HEK293 (cell line): Measurements from ENCODE around the gene NPPB.
A peak's percentile ranks its signal among the peaks of the same experiment; 100 is the strongest.

Experiments used
- CTCF ChIA-PET: fragments of 350-600 bp; formaldehyde crosslinking; extraction: SDS; loops from one replicate; lab custom pipeline; 2021; ENCODE audit warnings: antibody characterized with exemption; lab: Yijun Ruan, JAX
- POLR2A ChIA-PET: fragments of 300-600 bp; formaldehyde crosslinking; extraction: SDS; loops from one replicate; lab custom pipeline; 2020; ENCODE audit warnings: antibody characterized with exemption, inconsistent platforms; lab: Yijun Ruan, JAX
- H3K27ac ChIP-seq: fragments of 200-500 bp; sonication (Bioruptor generic); 2 replicates; pipeline ENCODE4 v1.5.1; 2014; ENCODE audit warnings: low read depth, low read length, control low read depth, inconsistent platforms; ENCODE audit errors: extremely low read depth
- H3K36me3 ChIP-seq, 2 experiments: fragments of 200-500 bp in 1 of 2; sonication (Bioruptor generic) in 1 of 2; 1 replicate in 1 of 2; 2 replicates in 1 of 2; pipeline ENCODE4 v1.5.1; 2014 to 2017; ENCODE audit warnings: inconsistent platforms in 2 of 2, low read length in 2 of 2; ENCODE audit not compliant: control insufficient read depth in 2 of 2, insufficient read depth in 1 of 2
- H3K4me1 ChIP-seq: fragments of 200-500 bp; sonication (Bioruptor generic); 2 replicates; pipeline ENCODE4 v1.5.1; 2014; ENCODE audit warnings: mild to moderate bottlenecking, low read length, inconsistent platforms; ENCODE audit not compliant: control insufficient read depth, insufficient read depth
- H3K4me3 ChIP-seq: 2 replicates; pipeline ENCODE4 v1.5.1; 2011; ENCODE audit warnings: low read depth, mild to moderate bottlenecking, control low read depth, low read length, moderate library complexity
- H3K9me3 ChIP-seq: fragments of 200-500 bp; sonication (Bioruptor generic); 2 replicates; pipeline ENCODE4 v1.5.1; 2014; ENCODE audit warnings: low read depth, low read length, inconsistent platforms; ENCODE audit not compliant: control insufficient read depth, insufficient read depth
- AEBP2 ChIP-seq: fragments of 450-650 bp; formaldehyde crosslinking; IDR thresholded peaks from 2 replicates; pipeline ENCODE4 v1.5.1; 2016; ENCODE audit warnings: missing biosample characterization, missing genetic modification characterization, borderline replicate concordance
- GLIS1 ChIP-seq: fragments of 450-650 bp; formaldehyde crosslinking; IDR thresholded peaks from 2 replicates; pipeline ENCODE4 v1.5.1; 2016; ENCODE audit warnings: missing biosample characterization, missing genetic modification characterization
- HOXD13 ChIP-seq: sonication (generic); formaldehyde crosslinking; IDR thresholded peaks from 2 replicates; pipeline ENCODE4 v1.8.0; 2022; ENCODE audit warnings: missing genetic modification reagents, borderline replicate concordance
- PRDM10 ChIP-seq: fragments of 450-650 bp; formaldehyde crosslinking; IDR thresholded peaks from 2 replicates; pipeline ENCODE4 v1.5.1; 2016; ENCODE audit warnings: missing biosample characterization, missing genetic modification characterization
- RBAK ChIP-seq: fragments of 450-650 bp; formaldehyde crosslinking; IDR thresholded peaks from 2 replicates; pipeline ENCODE4 v1.5.1; 2016; ENCODE audit warnings: missing biosample characterization, missing genetic modification characterization
- YY1 ChIP-seq: fragments of 450-650 bp; formaldehyde crosslinking; IDR thresholded peaks from 2 replicates; pipeline ENCODE4 v1.5.1; 2018; ENCODE audit warnings: missing biosample characterization, missing genetic modification characterization
- YY2 ChIP-seq: fragments of 450-650 bp; formaldehyde crosslinking; IDR thresholded peaks from 2 replicates; pipeline ENCODE4 v1.5.1; 2016; ENCODE audit warnings: missing biosample characterization, missing genetic modification characterization
- ZBTB1 ChIP-seq: fragments of 450-650 bp; formaldehyde crosslinking; IDR thresholded peaks from 2 replicates; pipeline ENCODE4 v1.5.1; 2016; ENCODE audit warnings: missing biosample characterization, missing genetic modification characterization
- ZBTB10 ChIP-seq: fragments of 450-650 bp; formaldehyde crosslinking; IDR thresholded peaks from 2 replicates; pipeline ENCODE4 v1.5.1; 2016; ENCODE audit warnings: missing biosample characterization, missing genetic modification characterization
- ZEB2 ChIP-seq: fragments of 450-650 bp; formaldehyde crosslinking; IDR thresholded peaks from 2 replicates; pipeline ENCODE4 v1.5.1; 2016; ENCODE audit warnings: missing biosample characterization, missing genetic modification characterization
- ZIC2 ChIP-seq: fragments of 450-650 bp; formaldehyde crosslinking; IDR thresholded peaks from 2 replicates; pipeline ENCODE4 v1.5.1; 2016; ENCODE audit warnings: missing biosample characterization, missing genetic modification characterization
- ZNF112 ChIP-seq: fragments of 450-650 bp; formaldehyde crosslinking; IDR thresholded peaks from 2 replicates; pipeline ENCODE4 v1.5.0; 2017; ENCODE audit warnings: missing biosample characterization, missing genetic modification characterization
- ZNF121 ChIP-seq: fragments of 450-650 bp; formaldehyde crosslinking; IDR thresholded peaks from 2 replicates; pipeline ENCODE4 v1.5.1; 2016; ENCODE audit warnings: missing biosample characterization, missing genetic modification characterization
- ZNF140 ChIP-seq: fragments of 450-650 bp; formaldehyde crosslinking; IDR thresholded peaks from 2 replicates; pipeline ENCODE4 v1.5.1; 2016; ENCODE audit warnings: missing biosample characterization, missing genetic modification characterization
- ZNF174 ChIP-seq: fragments of 450-650 bp; formaldehyde crosslinking; IDR thresholded peaks from 2 replicates; pipeline ENCODE4 v1.5.0; 2017; ENCODE audit warnings: missing biosample characterization, mild to moderate bottlenecking, missing genetic modification characterization
- ZNF23 ChIP-seq: fragments of 450-650 bp; formaldehyde crosslinking; IDR thresholded peaks from 2 replicates; pipeline ENCODE4 v1.5.1; 2016; ENCODE audit warnings: missing biosample characterization, missing genetic modification characterization, borderline replicate concordance
- ZNF266 ChIP-seq: fragments of 450-650 bp; formaldehyde crosslinking; IDR thresholded peaks from 2 replicates; pipeline ENCODE4 v1.5.1; 2016; ENCODE audit warnings: missing biosample characterization, missing genetic modification characterization, low read depth
- ZNF433 ChIP-seq: fragments of 450-650 bp; formaldehyde crosslinking; IDR thresholded peaks from 2 replicates; pipeline ENCODE4 v1.5.1; 2016; ENCODE audit warnings: missing biosample characterization, missing genetic modification characterization, low read depth
- ZNF571 ChIP-seq: fragments of 450-650 bp; formaldehyde crosslinking; IDR thresholded peaks from 2 replicates; pipeline ENCODE4 v1.5.0; 2017; ENCODE audit warnings: missing biosample characterization, missing genetic modification characterization
- ZNF626 ChIP-seq: fragments of 450-650 bp; sonication (Bioruptor Pico); formaldehyde crosslinking; IDR thresholded peaks from 2 replicates; pipeline ENCODE4 v1.5.1; 2018; ENCODE audit warnings: missing biosample characterization, missing genetic modification characterization, inconsistent platforms
- ZNF654 ChIP-seq: fragments of 450-650 bp; formaldehyde crosslinking; IDR thresholded peaks from 2 replicates; pipeline ENCODE4 v1.5.1; 2016; ENCODE audit warnings: low read depth, missing biosample characterization, missing genetic modification characterization
- ZNF664 ChIP-seq: fragments of 450-650 bp; formaldehyde crosslinking; IDR thresholded peaks from 2 replicates; pipeline ENCODE4 v1.5.1; 2016; ENCODE audit warnings: missing biosample characterization, missing genetic modification characterization
- ZNF670 ChIP-seq: fragments of 450-650 bp; formaldehyde crosslinking; IDR thresholded peaks from 2 replicates; pipeline ENCODE4 v1.5.1; 2016; ENCODE audit warnings: missing biosample characterization, missing genetic modification characterization, low read depth
- ZNF692 ChIP-seq: fragments of 450-650 bp; formaldehyde crosslinking; IDR thresholded peaks from 2 replicates; pipeline ENCODE4 v1.5.1; 2016; ENCODE audit warnings: missing biosample characterization, missing genetic modification characterization
- ZNF777 ChIP-seq: fragments of 450-650 bp; formaldehyde crosslinking; IDR thresholded peaks from 2 replicates; pipeline ENCODE4 v1.5.1; 2017; ENCODE audit warnings: missing biosample characterization, missing genetic modification characterization, borderline replicate concordance
- ZSCAN30 ChIP-seq: fragments of 450-650 bp; IDR thresholded peaks from 2 replicates; pipeline ENCODE4 v1.5.1; 2018; ENCODE audit warnings: missing biosample characterization, mild to moderate bottlenecking, missing genetic modification characterization, moderate library complexity
- TF ChIP-seq, protein P1 (sequence below): fragments of 450-650 bp; IDR thresholded peaks from 2 replicates; pipeline ENCODE4 v1.5.1; 2018; ENCODE audit warnings: missing biosample characterization, missing genetic modification characterization

The NPPB gene

DNA sequence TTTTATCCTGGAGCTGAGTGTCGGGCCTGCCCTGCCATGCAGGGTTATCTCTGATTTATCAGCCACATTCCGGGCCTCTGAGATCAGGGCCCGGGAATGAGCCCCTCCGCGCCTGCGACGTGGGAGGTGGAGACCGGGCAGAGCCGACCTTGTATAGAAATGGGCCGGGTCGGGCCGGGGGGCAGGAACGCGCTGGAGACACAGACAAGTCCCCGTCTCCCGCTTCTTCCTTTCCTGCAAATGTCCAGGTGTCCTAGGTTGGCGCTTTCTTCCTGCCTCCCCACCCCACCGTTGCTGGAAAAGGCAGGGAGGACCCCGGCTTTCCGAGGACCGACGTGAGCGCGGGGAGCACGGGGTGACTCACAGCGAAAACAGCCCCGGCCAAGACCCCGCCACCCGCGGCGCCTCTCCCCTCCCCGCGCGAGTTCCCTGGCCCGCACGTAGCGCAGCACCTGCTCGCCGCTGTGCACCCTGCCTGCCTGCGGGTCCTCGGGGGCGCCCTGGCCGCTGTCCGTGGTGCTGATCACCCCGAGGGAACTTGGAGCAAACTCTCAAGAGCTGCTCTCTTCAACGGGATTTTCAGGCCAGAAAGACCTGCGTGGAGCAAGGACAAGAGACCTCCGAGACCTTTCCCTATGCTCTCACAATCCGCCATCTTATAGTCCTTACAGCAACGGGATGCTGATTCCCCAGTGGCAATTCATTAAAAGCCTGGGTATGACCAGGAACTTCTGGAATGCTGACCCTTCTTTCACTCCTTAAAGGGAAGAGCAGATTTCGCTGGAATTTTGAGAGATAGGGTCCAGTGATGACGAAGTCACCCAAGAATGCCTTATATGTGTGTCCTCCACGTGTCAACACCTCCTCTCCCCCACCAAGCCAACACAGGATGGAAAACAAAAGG lies 475 bp upstream of the NPPB start (continued):
- TF ChIP-seq ZIC2 (tag by site-specific recombination), result peak; percentile 88
- no peak for TF ChIP-seq ZNF654 (tag by site-specific recombination)
- no peak for TF ChIP-seq ZNF266
- no peak for TF ChIP-seq HOXD13 (CRISPR knock-in tag)
- TF ChIP-seq ZNF670 (tag by site-specific recombination), result no peak
- peak; percentile 57; the same call in 1 of the 2 replicates for TF ChIP-seq ZNF692 (tag by site-specific recombination)
- TF ChIP-seq, protein P1, sequence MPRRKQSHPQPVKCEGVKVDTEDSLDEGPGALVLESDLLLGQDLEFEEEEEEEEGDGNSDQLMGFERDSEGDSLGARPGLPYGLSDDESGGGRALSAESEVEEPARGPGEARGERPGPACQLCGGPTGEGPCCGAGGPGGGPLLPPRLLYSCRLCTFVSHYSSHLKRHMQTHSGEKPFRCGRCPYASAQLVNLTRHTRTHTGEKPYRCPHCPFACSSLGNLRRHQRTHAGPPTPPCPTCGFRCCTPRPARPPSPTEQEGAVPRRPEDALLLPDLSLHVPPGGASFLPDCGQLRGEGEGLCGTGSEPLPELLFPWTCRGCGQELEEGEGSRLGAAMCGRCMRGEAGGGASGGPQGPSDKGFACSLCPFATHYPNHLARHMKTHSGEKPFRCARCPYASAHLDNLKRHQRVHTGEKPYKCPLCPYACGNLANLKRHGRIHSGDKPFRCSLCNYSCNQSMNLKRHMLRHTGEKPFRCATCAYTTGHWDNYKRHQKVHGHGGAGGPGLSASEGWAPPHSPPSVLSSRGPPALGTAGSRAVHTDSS (tag by site-specific recombination), result no peak
- no peak for TF ChIP-seq RBAK (tag by site-specific recombination)
- no peak for TF ChIP-seq ZNF140

DNA sequence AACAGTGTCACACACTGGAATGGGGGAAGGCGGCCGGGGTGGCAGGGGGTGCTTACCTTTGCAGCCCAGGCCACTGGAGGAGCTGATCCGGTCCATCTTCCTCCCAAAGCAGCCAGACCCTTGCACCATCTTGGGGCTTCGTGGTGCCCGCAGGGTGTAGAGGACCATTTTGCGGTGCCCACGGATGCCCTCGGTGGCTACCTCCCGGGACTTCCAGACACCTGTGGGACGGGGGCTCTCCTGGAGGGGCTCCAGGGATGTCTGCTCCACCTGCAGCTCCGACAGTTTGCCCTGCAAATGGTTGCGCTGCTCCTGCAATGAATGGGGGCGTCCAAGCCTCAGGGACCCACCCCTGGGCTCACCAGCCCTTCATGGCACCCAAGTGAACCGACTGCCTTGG lies 587 bp downstream of the NPPB start:
- POLR2A ChIA-PET, result no interaction called here
- no peak for TF ChIP-seq AEBP2 (tag by site-specific recombination)
- no peak for TF ChIP-seq ZBTB1 (tag by site-specific recombination)
- TF ChIP-seq ZSCAN30 (tag by site-specific recombination), result no peak
- TF ChIP-seq ZNF777 (tag by site-specific recombination), result no peak
- TF ChIP-seq YY2 (tag by site-specific recombination), result no peak
- TF ChIP-seq ZNF121 (tag by site-specific recombination), result no peak
- no peak for TF ChIP-seq ZEB2 (tag by site-specific recombination)
- no peak for TF ChIP-seq ZNF664 (tag by site-specific recombination)
- no peak for TF ChIP-seq ZNF112 (tag by site-specific recombination)
- no peak for TF ChIP-seq GLIS1
- TF ChIP-seq ZNF174, result no peak
- no peak for TF ChIP-seq ZNF571
- no peak for TF ChIP-seq ZNF23
- no peak for TF ChIP-seq ZNF433 (tag by site-specific recombination)
- TF ChIP-seq PRDM10, result no peak
- no peak for TF ChIP-seq YY1 (tag by site-specific recombination)
- TF ChIP-seq ZNF626, result no peak
- no peak for TF ChIP-seq ZBTB10 (tag by site-specific recombination)

More for the DNA sequence above, 587 bp downstream of the NPPB start:
- no peaks in the 10 kb centered on the region for H3K9me3 ChIP-seq
- H3K4me3 ChIP-seq, result no peak overlapping the region
- H3K27ac ChIP-seq, result no peak overlapping the region
- H3K4me1 ChIP-seq, result no peaks in the 10 kb centered on the region
- CTCF ChIA-PET, result interaction anchor here (0.6 to 1.2 kb wide), 5 partner anchors 35 to 180 kb away, joined by 3 to 4 read pairs (median 3); no protein-coding TSS in a partner anchor
- no peaks in the 10 kb centered on the region for H3K36me3 ChIP-seq
